ENCODE measurements around the gene GRIN2C.

The GRIN2C gene

GRCh38 chr17:74832421-74832820, 27.3 kb downstream of the GRIN2C start:
- TF ChIP-seq CTCF (IDR thresholded peaks at IDR 0.05; ENCODE audit: low read length) (no peak), EZH2 (IDR thresholded peaks at IDR 0.05; ENCODE audit: borderline replicate concordance, low read length) (no peak)
- H3K9me2 ChIP-seq (ENCODE audit: low read depth, low read length), result no peaks in the 10 kb centered on the region
- 0 out of 2 replicates have a peak, but pooled peaks cover 4% of the 10 kb centered on the region for H3K36me3 ChIP-seq (ENCODE audit: insufficient read depth, low read length)
- H3F3A ChIP-seq (ENCODE audit: insufficient read depth, low read length), result no peaks in the 10 kb centered on the region
- H3K79me2 ChIP-seq (ENCODE audit: insufficient read depth, low read length), result no peaks in the 10 kb centered on the region
- H3K9me3 ChIP-seq (ENCODE audit: low read length), result no peaks in the 10 kb centered on the region
- H4K20me1 ChIP-seq (ENCODE audit: insufficient read depth, low read length), result no peaks in the 10 kb centered on the region
- H3K4me1 ChIP-seq (ENCODE audit: insufficient read depth, low read length, severe bottlenecking), result peaks cover 9% of the 10 kb centered on the region
- H3K4me3 ChIP-seq (ENCODE audit: low read depth, low read length, poor library complexity, severe bottlenecking), result no peak overlapping the region
- no peak overlapping the region for H3K9ac ChIP-seq (ENCODE audit: low read length)
- H3K4me2 ChIP-seq (ENCODE audit: low read length), result no peak overlapping the region
- H3K27ac ChIP-seq (ENCODE audit: low read depth, low read length, poor library complexity, severe bottlenecking), result no peak overlapping the region
- H2AFZ ChIP-seq (ENCODE audit: low read length), result no peak overlapping the region
- no peaks in the 10 kb centered on the region for H3K27me3 ChIP-seq (ENCODE audit: insufficient read depth, low read length)

- Histone ChIP-seq H3K4me2 (ENCODE audit: low read length) (no peak overlapping the region), H3K4me3 (ENCODE audit: low read depth, low read length, poor library complexity, severe bottlenecking) (no peak overlapping the region), H3K9ac (ENCODE audit: low read length) (no peak overlapping the region), H3F3A (ENCODE audit: insufficient read depth, low read length) (no peaks in the 10 kb centered on the region), H3K36me3 (ENCODE audit: insufficient read depth, low read length) (0 out of 2 replicates have a peak, but pooled peaks cover 4% of the 10 kb centered on the region), H4K20me1 (ENCODE audit: insufficient read depth, low read length) (no peaks in the 10 kb centered on the region), H3K4me1 (ENCODE audit: insufficient read depth, low read length, severe bottlenecking) (peaks cover 9% of the 10 kb centered on the region), H3K27me3 (ENCODE audit: insufficient read depth, low read length) (no peaks in the 10 kb centered on the region), H3K79me2 (ENCODE audit: insufficient read depth, low read length) (no peaks in the 10 kb centered on the region), H3K9me2 (ENCODE audit: low read depth, low read length) (no peaks in the 10 kb centered on the region), H3K27ac (ENCODE audit: low read depth, low read length, poor library complexity, severe bottlenecking) (no peak overlapping the region), H3K9me3 (ENCODE audit: low read length) (no peaks in the 10 kb centered on the region), H2AFZ (ENCODE audit: low read length) (no peak overlapping the region)
- no peak for TF ChIP-seq EZH2 (IDR thresholded peaks at IDR 0.05; ENCODE audit: borderline replicate concordance, low read length)
- no peak for TF ChIP-seq CTCF (IDR thresholded peaks at IDR 0.05; ENCODE audit: low read length)
Measured at GRCh38 chr17:74831444-74832146, 28.1 kb downstream of the GRIN2C start.

GRCh38 chr17:74830861-74831260, 28.8 kb downstream of the GRIN2C start:
- Histone ChIP-seq H3K9me3 (ENCODE audit: low read length) (no peaks in the 10 kb centered on the region), H3K9ac (ENCODE audit: low read length) (no peak overlapping the region), H3K4me2 (ENCODE audit: low read length) (no peak overlapping the region), H3K4me1 (ENCODE audit: insufficient read depth, low read length, severe bottlenecking) (peaks cover 9% of the 10 kb centered on the region), H4K20me1 (ENCODE audit: insufficient read depth, low read length) (no peaks in the 10 kb centered on the region), H3K27me3 (ENCODE audit: insufficient read depth, low read length) (no peaks in the 10 kb centered on the region), H3K4me3 (ENCODE audit: low read depth, low read length, poor library complexity, severe bottlenecking) (no peak overlapping the region), H3K9me2 (ENCODE audit: low read depth, low read length) (no peaks in the 10 kb centered on the region), H3K36me3 (ENCODE audit: insufficient read depth, low read length) (no peaks in the 10 kb centered on the region), H3K27ac (ENCODE audit: low read depth, low read length, poor library complexity, severe bottlenecking) (no peak overlapping the region), H2AFZ (ENCODE audit: low read length) (no peak overlapping the region), H3F3A (ENCODE audit: insufficient read depth, low read length) (no peaks in the 10 kb centered on the region), H3K79me2 (ENCODE audit: insufficient read depth, low read length) (no peaks in the 10 kb centered on the region)
- TF ChIP-seq EZH2 (IDR thresholded peaks at IDR 0.05; ENCODE audit: borderline replicate concordance, low read length), result no peak

GRCh38 chr17:74827800-74828199, 31.9 kb downstream of the GRIN2C start:
- TF ChIP-seq CTCF (IDR thresholded peaks at IDR 0.05; ENCODE audit: low read length) (no peak), EZH2 (IDR thresholded peaks at IDR 0.05; ENCODE audit: borderline replicate concordance, low read length) (no peak)
- no peaks in the 10 kb centered on the region for H3K27me3 ChIP-seq (ENCODE audit: insufficient read depth, low read length)
- no peaks in the 10 kb centered on the region for H3K4me1 ChIP-seq (ENCODE audit: insufficient read depth, low read length, severe bottlenecking)
- no peaks in the 10 kb centered on the region for H3K79me2 ChIP-seq (ENCODE audit: insufficient read depth, low read length)
- H3K9ac ChIP-seq (ENCODE audit: low read length), result no peak overlapping the region
- H3K4me2 ChIP-seq (ENCODE audit: low read length), result no peak overlapping the region
- no peaks in the 10 kb centered on the region for H3K9me2 ChIP-seq (ENCODE audit: low read depth, low read length)
- H2AFZ ChIP-seq (ENCODE audit: low read length), result no peak overlapping the region
- H3K27ac ChIP-seq (ENCODE audit: low read depth, low read length, poor library complexity, severe bottlenecking), result no peak overlapping the region
- no peaks in the 10 kb centered on the region for H3K9me3 ChIP-seq (ENCODE audit: low read length)
- H3K4me3 ChIP-seq (ENCODE audit: low read depth, low read length, poor library complexity, severe bottlenecking), result no peak overlapping the region
- H3K36me3 ChIP-seq (ENCODE audit: insufficient read depth, low read length), result no peaks in the 10 kb centered on the region
- no peaks in the 10 kb centered on the region for H3F3A ChIP-seq (ENCODE audit: insufficient read depth, low read length)
- H4K20me1 ChIP-seq (ENCODE audit: insufficient read depth, low read length), result no peaks in the 10 kb centered on the region

Measured in OCI-LY1 (cell line).